BJ (cell line): ENCODE results near the gene ATF5. TPM values are rescaled to one million over a fixed set of nuclear protein-coding genes. Genes with fewer than 3 reads are reported as not detected.

Experiments
- CTCF ChIA-PET: fragments of 350-600 bp; formaldehyde crosslinking; extraction: SDS; loops from one replicate; lab custom pipeline; 2021; ENCODE audit warnings: antibody characterized with exemption, inconsistent platforms; lab: Yijun Ruan, JAX
- POLR2A ChIA-PET: fragments of 300-600 bp; sonication (Branson Sonifier 250); formaldehyde crosslinking; extraction: SDS; loops from one replicate; lab custom pipeline; 2021; ENCODE audit warnings: antibody characterized with exemption; lab: Charles Lee
- DNase-seq: peaks from one replicate; pipeline ENCODE4 v3.0.0-alpha.2; 2011; ENCODE audit warnings: low read depth
- H3K27me3 ChIP-seq: 2 replicates; pipeline ENCODE4 v1.6.0; 2011; ENCODE audit warnings: low read length; ENCODE audit not compliant: control insufficient read depth, insufficient read depth
- H3K36me3 ChIP-seq: 2 replicates; pipeline ENCODE4 v1.5.1; 2011; ENCODE audit warnings: low read length; ENCODE audit not compliant: control insufficient read depth, insufficient read depth
- H3K4me3 ChIP-seq: 2 replicates; pipeline ENCODE4 v1.5.1; 2011; ENCODE audit warnings: low read depth, mild to moderate bottlenecking, control low read depth, low read length
- polyA plus RNA-seq: library from polyadenylated mRNA; depleted of rRNA; stranded (reverse); fragments of >200 nt; gene quantifications from 2 replicates; pipeline ENCODE4 v1.2.3, GENCODE V29; 2011
- TF ChIP-seq, protein P1 (sequence below): IDR thresholded peaks from 2 replicates; pipeline ENCODE4 v1.5.1; 2011; ENCODE audit warnings: low read depth, mild to moderate bottlenecking, control low read depth, inconsistent platforms, low read length, moderate library complexity; ENCODE audit not compliant: insufficient read depth

ATF5 gene
- polyA plus RNA-seq, 1 experiment: 7.9 TPM

DNA sequence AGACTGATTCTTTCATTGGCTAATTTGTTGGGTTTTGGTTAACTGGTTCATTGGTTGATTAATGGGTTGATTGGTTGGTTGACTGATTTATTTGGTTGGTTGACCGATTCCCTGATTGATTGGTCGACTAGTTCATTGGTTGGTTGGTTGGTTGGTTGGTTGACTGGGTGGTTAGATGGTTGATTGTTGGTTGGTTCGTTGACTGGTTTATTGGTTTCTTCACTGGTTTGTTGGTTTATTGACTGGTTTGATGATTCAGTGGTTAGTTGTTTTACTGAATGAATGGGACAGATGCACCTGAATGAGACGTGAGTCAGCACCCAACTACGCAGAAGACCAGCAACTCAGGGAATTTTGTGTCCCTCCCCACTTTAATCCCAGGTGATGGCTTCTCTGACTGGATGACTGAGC lies 3.0 kb downstream of the ATF5 start:
- Histone ChIP-seq H3K27me3 (no peaks in the 10 kb centered on the region), H3K4me3 (no peak overlapping the region), H3K36me3 (peaks cover 7% of the 10 kb centered on the region)
- DNase-seq: no peak
- CTCF ChIA-PET: no interaction called here
- TF ChIP-seq, protein P1, sequence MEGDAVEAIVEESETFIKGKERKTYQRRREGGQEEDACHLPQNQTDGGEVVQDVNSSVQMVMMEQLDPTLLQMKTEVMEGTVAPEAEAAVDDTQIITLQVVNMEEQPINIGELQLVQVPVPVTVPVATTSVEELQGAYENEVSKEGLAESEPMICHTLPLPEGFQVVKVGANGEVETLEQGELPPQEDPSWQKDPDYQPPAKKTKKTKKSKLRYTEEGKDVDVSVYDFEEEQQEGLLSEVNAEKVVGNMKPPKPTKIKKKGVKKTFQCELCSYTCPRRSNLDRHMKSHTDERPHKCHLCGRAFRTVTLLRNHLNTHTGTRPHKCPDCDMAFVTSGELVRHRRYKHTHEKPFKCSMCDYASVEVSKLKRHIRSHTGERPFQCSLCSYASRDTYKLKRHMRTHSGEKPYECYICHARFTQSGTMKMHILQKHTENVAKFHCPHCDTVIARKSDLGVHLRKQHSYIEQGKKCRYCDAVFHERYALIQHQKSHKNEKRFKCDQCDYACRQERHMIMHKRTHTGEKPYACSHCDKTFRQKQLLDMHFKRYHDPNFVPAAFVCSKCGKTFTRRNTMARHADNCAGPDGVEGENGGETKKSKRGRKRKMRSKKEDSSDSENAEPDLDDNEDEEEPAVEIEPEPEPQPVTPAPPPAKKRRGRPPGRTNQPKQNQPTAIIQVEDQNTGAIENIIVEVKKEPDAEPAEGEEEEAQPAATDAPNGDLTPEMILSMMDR: no peak
- POLR2A ChIA-PET: no interaction called here

DNA sequence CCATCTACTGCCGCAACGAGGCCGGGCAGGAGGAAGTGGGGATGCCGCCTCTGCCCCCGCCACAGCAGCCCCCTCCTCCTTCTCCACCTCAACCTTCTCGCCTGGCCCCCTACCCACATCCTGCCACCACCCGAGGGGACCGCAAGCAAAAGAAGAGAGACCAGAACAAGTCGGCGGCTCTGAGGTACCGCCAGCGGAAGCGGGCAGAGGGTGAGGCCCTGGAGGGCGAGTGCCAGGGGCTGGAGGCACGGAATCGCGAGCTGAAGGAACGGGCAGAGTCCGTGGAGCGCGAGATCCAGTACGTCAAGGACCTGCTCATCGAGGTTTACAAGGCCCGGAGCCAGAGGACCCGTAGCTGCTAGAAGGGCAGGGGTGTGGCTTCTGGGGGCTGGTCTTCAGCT lies 3.7 kb downstream of the ATF5 start:
- Histone ChIP-seq H3K36me3 (peaks cover 4% of the 10 kb centered on the region; the same call in 1 of the 2 replicates), H3K27me3 (no peaks in the 10 kb centered on the region), H3K4me3 (no peak overlapping the region)
- TF ChIP-seq, protein P1: no peak
- DNase-seq: no peak
- ChIA-PET POLR2A (no interaction called here), CTCF (interaction anchor here (1.3 kb wide), 1 partner anchor 203 kb away, joined by 5 read pairs; no protein-coding TSS in a partner anchor)

DNA sequence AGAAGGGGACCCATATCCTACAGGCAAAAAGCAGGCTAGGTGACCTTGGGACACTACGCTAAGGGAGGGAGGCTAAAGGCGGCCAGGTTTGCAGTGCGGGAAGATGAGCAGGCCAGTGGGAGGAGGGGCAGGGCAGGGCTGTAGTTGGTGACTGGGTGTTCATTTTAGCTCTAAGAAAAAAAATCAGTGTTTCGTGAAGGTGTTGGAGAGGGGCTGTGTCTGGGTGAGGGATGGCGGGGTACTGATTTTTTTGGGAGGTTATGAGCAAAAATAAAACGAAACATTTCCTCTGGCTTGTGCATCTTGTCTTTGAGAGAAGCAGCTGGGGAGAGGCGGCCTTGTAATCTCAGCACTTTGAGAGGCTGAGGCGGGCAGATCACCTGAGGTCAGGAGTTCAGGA lies 4.6 kb downstream of the ATF5 start:
- no peaks in the 10 kb centered on the region for H3K27me3 ChIP-seq
- POLR2A ChIA-PET: no interaction called here
- TF ChIP-seq, protein P1: no peak
- DNase-seq: no peak
- H3K36me3 ChIP-seq: peaks cover 4% of the 10 kb centered on the region; the same call in 1 of the 2 replicates
- no peak overlapping the region for H3K4me3 ChIP-seq
- CTCF ChIA-PET: interaction anchor here (1.3 kb wide), 1 partner anchor 202 kb away, joined by 5 read pairs; no protein-coding TSS in a partner anchor

DNA sequence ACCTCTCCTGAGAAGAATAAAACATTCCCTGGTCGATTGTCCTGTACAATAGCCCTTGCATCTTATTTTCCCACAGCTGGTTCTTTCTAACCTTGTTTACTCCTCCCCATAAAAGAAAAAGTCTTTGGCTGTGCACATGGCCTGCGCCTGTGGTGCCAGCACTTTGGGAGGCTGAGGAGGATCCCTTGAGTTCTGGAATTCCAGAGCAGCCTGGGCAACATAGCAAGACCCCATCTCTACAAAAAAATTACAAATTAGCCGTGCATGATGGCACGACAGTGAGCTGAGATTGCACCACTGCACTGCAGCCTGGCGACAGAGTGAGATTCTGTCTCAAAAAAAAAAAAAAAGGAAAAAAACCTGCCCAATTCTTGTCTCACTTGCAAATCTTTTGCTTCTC lies 7.5 kb downstream of the ATF5 start:
- POLR2A ChIA-PET: no interaction called here
- TF ChIP-seq, protein P1: no peak

DNA sequence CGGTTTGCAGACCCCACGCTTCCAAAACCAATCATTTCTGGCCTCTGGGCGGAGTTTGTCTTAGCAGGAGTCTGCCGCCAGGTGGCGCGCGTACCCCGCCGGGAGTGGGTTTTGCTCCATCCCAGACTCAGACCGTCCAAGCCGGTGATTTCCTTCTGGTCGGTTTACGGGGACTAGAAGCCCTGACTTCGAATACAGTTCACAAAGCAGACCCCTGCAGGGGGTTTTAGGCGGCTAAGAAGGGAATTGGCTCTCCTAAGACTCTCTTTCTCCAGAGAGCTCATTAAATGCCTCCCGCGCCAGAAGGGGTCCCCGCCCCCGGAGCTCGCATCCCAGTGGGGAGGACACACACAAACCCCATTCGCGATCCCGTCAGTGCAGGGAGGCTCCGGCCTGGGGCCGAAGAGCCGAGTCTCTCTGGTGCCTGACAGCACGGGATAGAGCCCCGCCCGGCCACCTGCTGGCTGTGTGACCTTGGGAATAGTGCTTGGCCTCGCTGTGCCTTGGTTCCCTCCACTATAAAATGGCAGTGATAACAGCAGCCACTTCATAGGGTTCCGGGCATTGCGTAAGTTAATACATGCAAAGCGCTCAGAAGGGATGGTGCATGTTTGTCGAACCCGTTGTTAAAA lies 8.9 kb downstream of the ATF5 start:
- H3K27me3 ChIP-seq: peaks cover under 1% of the 10 kb centered on the region; the same call in 1 of the 2 replicates
- ChIA-PET CTCF (interaction anchor here (0.6 to 4.2 kb wide), 12 partner anchors 9 to 198 kb away, joined by 3 to 49 read pairs (median 4); partner anchors contain the start of genes ATF5 and NUP62), POLR2A (no interaction called here)
- peaks cover 4% of the 10 kb centered on the region; the same call in 1 of the 2 replicates for H3K36me3 ChIP-seq
- no peak for DNase-seq
- H3K4me3 ChIP-seq: 0 out of 2 replicates have a peak overlapping the region, but pooled peaks have one; percentile 10
- TF ChIP-seq, protein P1: peak; percentile 96

More for the DNA sequence above, 7.5 kb downstream of the ATF5 start:
- H3K27me3 ChIP-seq: no peaks in the 10 kb centered on the region
- H3K4me3 ChIP-seq: no peak overlapping the region
- no peak for DNase-seq
- CTCF ChIA-PET: interaction anchor here (1.7 to 4.2 kb wide), 3 partner anchors 18 to 199 kb away, joined by 3 to 49 read pairs (median 22); no protein-coding TSS in a partner anchor
- H3K36me3 ChIP-seq: peaks cover 4% of the 10 kb centered on the region; the same call in 1 of the 2 replicates
